HS-5 (cell line): ENCODE results near the gene GPRASP1.
A peak's percentile ranks its signal among the peaks of the same experiment; 100 is the strongest.
"Not testable (repeated sequence)": the region's sequence is repeated elsewhere in the genome, so short reads cannot be mapped to it uniquely, and the experiment has no call there.

ENCODE experiments used
- DNase-seq: peaks from one replicate; pipeline ENCODE4 v3.0.0-alpha.2; 2012; ENCODE audit warnings: low read depth

The GPRASP1 gene, protein sequence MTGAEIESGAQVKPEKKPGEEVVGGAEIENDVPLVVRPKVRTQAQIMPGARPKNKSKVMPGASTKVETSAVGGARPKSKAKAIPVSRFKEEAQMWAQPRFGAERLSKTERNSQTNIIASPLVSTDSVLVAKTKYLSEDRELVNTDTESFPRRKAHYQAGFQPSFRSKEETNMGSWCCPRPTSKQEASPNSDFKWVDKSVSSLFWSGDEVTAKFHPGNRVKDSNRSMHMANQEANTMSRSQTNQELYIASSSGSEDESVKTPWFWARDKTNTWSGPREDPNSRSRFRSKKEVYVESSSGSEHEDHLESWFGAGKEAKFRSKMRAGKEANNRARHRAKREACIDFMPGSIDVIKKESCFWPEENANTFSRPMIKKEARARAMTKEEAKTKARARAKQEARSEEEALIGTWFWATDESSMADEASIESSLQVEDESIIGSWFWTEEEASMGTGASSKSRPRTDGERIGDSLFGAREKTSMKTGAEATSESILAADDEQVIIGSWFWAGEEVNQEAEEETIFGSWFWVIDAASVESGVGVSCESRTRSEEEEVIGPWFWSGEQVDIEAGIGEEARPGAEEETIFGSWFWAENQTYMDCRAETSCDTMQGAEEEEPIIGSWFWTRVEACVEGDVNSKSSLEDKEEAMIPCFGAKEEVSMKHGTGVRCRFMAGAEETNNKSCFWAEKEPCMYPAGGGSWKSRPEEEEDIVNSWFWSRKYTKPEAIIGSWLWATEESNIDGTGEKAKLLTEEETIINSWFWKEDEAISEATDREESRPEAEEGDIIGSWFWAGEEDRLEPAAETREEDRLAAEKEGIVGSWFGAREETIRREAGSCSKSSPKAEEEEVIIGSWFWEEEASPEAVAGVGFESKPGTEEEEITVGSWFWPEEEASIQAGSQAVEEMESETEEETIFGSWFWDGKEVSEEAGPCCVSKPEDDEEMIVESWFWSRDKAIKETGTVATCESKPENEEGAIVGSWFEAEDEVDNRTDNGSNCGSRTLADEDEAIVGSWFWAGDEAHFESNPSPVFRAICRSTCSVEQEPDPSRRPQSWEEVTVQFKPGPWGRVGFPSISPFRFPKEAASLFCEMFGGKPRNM (N-terminal part only)

DNA sequence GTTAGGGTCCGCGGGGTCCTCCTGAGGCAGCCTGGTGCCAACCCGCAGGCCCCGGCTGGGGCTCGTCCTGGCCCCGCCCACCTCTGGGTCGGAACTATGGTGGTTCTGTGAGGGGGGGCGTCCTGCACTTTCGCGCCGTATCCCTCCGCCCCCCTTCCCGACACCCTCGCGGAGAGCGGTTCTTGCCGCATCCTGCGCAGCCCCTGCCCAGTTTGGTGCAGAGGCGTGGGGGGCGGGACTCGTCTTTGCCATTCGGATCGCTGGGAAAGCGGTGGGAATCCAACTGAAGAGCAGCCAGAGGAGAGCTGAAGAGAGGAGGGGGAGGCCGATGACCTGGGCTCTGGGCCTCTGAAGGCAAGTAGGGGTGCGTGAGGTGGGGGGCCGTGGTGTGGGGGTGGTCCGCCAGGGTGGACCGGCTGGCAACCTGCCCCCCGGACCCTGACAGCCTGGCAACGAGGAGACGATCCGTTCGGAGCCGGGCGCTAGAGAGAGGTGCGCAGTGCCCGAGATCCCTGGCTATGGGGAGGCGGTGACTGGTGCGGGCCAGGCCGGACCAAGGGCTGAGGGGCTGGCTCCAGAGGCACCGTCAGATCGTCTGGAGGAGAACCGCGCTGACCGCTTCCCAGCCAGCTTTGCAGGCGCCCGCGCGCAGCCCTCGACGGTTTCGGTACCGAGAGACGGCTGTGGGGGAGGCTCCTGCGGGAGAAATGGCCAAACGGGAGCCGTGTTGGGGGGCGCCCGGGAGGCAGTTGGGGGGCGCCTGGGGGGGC, at the start of gene GPRASP1:
Gene GPRASP1, plus strand, starts transcription at position 242 of the 770 bp plus-strand sequence. CDS start 2,431 bp downstream, outside the sequence.
- no peak for DNase-seq

DNA sequence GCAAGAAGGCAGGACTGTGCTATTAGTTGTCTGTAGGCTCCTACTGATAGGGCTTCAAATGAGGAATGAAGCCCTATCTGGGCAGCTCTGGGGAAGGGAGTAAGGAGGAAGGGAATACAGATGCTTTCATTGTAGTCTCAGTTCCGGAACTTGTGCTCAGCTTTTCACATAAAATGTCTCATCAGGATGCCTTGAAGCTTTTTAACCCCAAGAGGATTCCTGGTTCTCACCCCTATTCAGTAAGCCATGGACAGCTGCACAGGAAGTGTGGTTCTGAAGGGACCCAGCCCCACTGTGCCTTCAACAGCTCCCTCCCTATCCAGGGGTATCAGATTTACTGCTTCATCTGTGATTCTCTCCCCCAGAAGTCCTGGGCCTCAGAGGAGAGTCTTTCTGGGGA, 47.0 kb upstream of the GPRASP1 start:
- DNase-seq, result no peak

DNA sequence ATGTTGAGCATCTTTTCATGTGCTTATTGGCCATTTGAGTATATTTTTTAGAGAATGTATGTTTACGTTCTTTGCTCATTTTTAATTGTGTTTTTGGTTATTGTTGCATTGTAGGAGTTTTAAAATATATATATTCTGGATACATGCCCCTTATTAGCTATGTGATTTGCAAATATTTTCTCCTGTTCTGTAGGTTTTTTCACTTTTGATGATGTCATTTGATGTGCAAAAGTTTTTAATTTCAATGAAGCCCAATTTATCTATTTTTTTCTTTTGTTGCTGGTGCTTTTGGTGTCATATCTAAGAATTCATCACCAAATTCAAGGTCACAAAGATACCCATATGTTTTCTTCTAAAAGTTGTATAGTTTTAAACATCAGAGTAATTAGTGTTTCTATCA, 45.2 kb upstream of the GPRASP1 start:
- DNase-seq, result no peak

DNA sequence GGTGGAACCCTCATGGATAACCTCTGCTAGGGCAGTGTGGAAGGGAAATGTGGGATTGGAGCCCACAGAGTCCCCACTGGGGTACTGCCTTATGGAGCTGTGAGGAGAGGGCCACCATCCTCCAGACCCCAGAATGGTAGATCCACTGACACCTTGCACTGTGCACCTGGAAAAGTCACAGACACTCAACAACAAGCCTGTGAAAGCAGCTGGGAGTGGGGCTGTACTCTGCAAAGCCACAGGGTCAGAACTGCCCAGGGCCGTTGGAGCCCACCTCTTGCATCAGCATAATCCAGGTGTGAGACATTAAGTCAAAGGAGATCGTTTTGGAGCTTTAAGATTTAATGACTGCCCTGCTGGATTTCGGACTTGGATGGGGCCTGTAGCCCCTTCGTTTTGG, 40.4 kb upstream of the GPRASP1 start:
- no peak for DNase-seq

DNA sequence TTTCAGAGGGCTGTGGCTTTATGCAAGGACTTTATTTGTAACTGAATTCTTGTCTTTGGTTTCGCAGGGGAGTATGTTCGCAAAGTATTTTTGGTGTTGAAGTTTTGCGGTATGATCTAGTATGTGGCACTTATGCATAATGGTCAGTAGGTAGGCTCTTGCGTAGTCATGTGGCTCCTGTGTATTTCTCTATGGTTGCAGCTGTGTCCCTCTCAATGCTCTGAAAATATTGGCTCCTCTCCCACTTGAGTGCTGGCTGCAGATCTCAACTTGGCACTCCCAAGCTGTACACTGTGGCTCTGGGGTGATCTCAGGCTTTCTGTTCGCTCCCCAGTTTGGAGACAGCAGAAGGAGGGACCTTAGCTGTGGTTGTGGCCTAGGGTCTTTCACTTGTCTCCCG, 27.2 kb upstream of the GPRASP1 start:
- DNase-seq, result no peak

DNA sequence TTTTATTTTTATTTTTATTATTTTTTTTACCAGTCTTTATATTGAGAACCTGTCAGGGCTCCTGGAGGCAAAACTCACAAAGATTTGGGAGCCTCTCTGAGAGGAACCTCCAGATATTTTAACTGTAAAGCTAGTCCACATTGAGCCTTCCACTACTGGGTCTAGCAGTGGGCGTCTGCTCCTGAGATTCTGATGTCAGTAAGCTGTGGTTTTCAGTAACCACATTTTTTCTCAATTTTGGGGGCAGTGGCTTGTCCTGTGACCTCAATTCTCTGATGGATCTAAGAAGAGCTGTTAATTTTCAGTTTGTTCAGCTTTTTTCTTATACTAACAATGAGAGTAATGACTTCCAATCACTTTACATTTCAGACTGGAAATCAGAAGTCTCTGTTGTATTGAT, 23.6 kb upstream of the GPRASP1 start:
- DNase-seq, result no peak

DNA sequence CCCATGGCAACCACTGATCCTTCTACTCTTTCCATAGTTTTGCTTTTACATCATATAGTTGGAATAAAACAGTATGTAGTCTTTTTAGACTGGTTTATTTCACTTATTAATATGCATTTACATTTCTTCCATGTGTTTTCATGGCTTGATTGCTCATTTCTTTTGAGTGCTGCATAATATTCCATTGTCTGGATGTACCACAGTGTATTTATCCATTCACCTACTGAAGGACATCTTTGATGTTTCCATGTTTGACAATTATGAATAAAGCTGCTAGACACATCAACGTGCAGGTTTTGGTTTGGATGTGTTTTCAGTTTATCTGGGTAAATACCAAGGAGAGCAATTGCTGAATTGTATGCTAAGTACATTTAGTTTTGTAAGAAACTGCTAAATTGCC, 13.7 kb upstream of the GPRASP1 start:
- no peak for DNase-seq

DNA sequence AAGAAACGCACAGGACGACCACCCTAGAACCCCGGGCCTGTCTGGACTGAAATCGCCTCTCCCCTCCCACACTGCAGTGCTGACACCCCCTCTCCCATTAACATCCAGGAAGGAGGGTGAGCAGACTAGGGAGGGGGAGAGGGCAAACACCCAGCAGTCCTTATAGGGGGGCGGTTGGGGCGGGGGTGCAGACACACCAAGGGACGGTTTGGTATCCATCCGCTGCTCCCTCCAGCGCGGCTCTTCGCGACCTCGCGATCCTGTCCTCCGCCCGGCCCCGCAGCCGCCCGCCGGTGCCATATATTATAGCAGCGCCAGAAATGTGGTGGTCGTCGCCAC, 411 bp upstream of the GPRASP1 start:
- no peak for DNase-seq

DNA sequence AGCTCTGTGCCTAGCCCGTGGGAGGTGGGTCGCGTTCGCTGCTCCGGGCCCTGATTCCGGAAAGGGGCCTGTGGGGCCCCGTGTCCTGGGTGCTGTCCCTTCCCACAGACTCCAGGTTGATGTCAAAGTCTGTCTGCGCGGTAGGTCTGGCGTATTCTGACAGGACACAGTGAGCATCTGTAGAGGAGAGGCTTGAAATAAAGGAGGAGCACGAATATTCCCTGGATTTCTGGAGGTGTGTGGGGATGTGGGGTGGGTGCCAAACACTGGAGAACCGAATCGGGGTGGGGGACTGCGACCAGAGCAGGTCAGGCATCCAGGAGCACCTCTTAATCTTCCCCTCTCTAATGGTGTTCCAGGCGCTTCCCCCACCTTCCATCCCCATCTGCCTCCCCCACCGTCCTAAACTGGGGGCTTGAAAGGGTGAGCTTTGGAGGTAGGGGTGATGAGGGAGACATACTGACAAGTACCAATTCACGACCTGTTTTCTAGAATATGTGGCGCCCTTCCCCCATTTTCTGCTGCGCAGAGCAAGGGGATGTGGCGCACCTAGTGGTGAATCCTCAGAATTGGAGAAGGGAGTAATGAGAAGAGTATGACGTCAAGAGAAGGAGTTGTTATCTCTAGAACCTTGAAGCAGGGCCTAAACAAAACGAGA, 877 bp downstream of the GPRASP1 start:
- no peak for DNase-seq

DNA sequence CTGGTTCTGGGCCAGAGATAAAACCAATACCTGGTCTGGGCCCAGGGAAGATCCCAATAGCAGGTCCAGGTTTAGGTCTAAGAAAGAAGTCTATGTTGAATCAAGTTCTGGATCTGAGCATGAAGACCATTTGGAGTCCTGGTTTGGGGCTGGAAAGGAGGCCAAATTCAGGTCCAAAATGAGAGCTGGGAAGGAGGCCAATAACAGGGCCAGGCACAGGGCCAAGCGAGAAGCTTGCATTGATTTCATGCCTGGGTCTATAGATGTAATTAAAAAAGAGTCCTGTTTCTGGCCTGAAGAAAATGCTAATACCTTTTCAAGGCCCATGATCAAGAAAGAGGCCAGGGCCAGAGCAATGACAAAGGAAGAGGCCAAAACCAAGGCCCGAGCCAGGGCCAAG, 3.4 kb downstream of the GPRASP1 start:
- DNase-seq, result no peak

DNA sequence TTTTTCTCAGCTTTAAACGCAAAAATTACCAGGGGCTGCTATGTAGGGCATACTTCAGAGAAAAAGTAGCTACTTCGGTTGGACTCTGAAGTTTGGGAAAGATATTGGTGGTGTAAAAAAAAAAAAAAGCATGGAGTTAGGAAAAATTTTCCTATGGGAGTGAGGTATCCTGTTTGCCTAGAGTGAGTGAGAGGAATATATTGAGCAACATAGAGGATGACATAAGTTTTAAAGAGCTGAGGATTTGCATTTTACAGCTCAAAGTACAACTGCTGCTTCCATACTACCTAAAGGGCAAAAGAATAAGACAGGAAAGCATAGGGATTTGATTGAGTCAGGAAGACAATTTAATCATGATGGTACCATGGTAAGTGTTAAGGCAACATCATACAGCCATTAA, 7.3 kb downstream of the GPRASP1 start:
- DNase-seq, result no peak

DNA sequence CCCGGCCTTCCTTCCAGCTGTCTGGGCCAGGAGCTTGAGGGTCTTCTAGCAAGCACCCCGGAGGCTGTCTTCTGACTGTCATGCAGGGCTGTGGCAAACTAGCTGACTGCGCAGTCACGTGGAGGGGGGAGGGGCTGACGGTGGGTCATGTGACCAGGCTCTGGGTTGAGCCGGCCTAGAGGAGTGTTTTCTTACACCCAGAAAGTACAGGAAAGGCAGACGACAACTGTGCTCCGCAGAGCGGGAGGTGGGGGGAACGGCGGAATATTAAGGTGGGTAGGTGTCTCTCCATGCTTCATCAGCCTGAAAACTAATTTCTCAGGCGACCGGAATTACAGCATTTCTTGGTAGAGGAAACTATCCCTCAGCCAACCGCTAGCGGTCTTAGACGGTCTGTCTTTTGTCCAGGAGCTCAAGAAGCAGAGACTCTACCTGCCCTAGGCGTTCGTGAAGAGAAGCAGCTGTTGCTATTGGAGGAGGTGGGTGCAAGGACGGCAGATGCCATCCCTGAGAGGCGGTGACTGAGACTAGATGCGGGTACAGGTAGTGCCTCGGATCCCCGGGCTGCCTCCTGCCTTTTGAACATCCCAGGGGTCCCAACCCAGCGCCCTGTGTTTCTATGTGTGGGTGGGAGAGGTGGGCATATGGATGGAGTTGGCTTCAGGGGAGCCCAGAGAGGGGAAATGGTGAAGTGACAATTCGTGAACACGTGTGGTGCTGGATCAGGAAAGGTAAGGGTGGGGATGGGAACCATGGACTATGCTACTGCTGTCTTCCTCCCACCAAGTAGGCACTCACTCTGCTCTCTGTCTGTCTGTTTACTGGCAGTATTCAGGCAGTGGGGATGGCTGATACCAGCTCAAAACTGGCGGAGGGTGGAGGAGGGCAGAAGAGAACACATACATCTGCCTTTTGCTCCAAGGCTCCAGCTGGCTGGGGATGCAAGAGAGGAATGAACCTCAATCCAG, 8.8 kb downstream of the GPRASP1 start:
- DNase-seq, result peak; percentile 22

DNA sequence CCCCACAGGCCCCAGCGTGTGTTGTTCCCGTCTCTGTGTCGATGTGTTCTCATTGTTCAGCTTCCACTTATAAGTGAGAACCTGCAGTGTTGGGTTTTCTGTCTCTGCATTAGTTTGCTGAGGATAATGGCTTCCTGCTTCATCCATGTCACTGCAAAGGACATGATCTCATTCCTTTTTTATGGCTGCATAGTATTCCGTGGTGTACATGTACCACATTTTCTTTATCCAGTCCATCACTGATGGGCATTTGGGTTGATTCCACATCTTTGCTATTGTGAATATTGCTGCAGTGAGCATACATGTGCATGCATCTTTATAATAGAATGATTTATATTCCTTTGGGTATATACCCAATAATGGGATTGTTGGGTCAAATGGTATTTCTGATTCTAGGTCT, 12.5 kb downstream of the GPRASP1 start:
- not testable (repeated sequence) for DNase-seq

DNA sequence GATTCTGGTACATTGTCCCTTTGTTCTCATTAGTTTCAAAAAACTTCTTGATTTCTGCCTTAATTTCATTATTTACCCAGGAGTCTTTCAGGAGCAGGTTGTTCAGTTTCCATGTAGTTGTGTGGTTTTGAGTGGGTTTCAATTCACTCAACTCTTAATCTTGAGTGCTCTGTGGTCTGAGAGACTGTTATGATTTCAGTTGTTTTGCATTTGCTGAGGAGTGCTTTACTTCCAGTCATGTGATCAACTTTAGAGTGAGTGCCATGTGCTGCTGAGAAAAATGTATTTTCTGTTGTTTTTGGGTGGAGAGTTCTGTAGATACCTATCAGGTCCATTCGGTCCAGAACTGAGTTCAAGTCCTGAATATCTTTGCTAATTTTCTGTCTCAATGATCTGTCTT, 15.8 kb downstream of the GPRASP1 start:
- DNase-seq, result not testable (repeated sequence)

DNA sequence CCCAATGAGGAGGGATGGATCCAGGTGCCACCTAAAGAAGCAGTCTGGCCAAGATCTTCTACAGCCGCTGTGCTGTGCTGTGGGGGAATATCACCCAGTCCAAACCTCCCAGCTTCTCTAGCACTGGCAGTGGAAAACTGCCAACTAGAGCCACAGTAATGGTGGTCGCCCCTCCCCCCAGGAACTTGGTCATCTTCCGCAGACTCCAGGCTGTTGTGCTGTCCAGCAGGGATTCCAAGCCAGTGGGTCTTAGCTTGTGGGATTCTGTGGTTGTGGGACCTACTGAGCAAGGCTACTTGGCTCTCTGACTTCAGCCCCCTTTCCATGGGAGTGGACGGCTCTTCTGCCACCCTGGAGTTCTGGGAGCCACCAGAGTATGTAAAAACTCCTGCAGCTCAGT, 18.2 kb downstream of the GPRASP1 start:
- DNase-seq, result no peak

DNA sequence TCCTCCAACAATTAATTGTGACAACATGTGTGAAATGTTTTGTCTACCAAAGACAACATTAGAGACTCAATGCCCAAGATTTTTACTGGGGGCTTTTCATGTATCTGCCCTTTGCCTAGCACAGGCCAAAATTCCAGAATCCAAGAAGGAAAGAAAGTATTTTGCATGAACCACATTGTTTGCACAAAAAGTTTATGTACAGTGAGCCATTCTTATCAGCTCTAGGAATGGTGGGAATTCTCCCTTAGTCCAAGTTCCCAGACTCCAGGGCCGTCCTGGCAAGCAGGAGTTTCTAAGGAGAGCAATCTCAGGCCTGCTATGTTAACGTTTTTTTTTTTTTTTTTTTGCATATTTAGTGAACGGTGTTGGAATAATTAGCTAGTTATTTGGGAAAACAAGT, 21.6 kb downstream of the GPRASP1 start:
- no peak for DNase-seq

DNA sequence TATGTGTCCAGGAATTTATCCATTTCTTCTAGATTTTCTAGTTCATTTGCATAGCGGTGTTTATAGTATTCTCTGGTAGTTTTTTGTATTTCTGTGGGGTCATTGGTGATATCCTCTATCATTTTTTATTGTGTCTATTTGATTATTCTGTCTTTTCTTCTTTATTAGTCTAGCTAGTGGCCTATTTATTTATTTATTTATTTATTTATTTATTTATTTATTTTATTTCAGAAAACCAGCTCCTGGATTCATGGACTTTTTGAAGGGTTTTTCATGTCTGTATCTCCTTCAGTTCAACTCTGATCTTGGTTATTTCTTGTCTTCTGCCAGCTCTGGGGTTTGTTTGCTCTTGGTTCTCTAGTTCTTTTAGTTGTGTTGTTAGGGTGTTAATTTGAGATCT, 26.2 kb downstream of the GPRASP1 start:
- not testable (repeated sequence) for DNase-seq

DNA sequence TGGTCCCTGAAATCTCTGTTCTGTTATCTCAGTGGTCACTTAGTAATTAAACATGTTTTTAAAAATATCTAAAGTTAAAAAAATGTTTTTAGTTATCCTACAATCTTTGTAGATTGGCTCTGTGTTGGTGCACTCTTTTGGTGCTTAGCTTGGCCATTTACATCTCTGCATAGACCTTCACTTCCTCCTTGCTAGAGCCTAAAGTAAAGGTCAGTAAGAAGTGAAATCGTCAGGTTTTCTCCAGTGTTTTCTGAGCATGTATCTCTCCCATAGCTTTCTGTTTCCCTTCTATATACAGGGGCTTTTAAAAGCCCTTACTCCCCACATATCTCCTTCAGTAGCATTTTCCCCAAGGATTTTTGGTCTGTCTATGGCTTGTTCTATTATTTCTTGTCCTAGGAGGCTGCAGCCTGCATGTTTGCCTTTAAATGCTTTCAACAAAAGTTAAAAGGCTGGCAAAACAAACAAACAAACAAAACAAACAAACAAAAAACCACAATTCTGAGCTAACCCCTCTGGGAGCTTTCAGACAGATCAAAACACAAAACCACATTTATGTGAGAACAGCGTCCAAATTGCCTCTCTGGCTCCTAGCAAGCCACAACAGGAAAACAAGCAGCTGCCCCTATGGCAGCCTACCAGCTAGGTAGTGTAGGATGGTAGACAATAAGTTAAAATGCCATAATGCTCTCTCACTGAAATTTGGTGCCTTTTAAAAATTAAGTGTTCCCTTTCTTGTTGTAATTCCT, 33.7 kb downstream of the GPRASP1 start:
- no peak for DNase-seq

DNA sequence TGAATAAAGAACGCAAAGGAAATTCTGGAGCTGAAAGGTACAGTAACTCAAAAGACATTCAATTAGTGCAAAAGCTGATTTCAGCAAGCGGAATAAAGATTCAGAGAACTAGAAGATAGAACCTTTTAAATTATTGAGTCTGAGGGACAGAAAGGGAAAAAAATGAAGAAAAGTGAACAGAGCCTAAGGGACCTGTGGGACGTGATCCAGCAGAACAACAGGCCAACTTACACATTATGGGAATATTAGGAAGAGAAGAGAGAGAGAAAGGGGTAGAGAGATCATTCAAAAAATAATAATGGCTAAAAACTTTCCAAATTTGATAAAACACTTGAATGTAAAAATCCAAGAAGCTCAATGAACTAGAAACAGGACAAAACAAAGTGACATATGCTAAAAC, 43.5 kb downstream of the GPRASP1 start:
- no peak for DNase-seq

DNA sequence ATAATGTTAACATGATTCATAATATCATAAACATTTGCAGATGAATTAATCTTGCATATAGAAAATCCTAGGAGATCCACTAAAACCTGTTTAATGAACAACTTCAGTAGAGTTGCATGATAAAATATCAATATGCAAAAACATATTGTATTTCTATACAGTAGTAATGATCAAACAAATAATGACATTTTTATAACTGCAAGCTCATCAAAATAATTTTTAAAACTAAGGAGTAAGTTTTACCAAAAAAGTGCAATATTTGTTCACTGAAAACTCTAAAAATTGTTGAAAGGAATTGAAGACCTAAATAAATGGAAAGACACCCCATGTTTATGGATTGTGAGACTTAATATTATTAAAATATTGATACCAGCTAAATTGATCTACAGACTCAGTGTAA, 45.0 kb downstream of the GPRASP1 start:
- DNase-seq, result no peak
